HG02798 (cell line): ENCODE data around the gene FAM3B.
"Not testable (repeated sequence)": the region's sequence is repeated elsewhere in the genome, so short reads cannot be mapped to it uniquely, and the experiment has no call there.

Experiments
- ATAC-seq: cut with Tn5 transposase; IDR thresholded peaks from one replicate; pipeline ENCODE4 v1.9.1; 2021; ENCODE audit warnings: mild to moderate bottlenecking; ENCODE audit not compliant: unreplicated experiment, poor library complexity

The FAM3B gene

GRCh38 chr21:41348434-41348833 lies 31.8 kb downstream of the FAM3B start:
- no peak for ATAC-seq

GRCh38 chr21:41349126-41349525 lies 32.5 kb downstream of the FAM3B start:
- ATAC-seq = no peak

- no peak for ATAC-seq
Observed at GRCh38 chr21:41349619-41350390, 33.2 kb downstream of the FAM3B start.

GRCh38 chr21:41350436-41351155 lies 34.0 kb downstream of the FAM3B start:
- ATAC-seq = no peak

- no peak for ATAC-seq
Observed at GRCh38 chr21:41357546-41357945, 40.9 kb downstream of the FAM3B start.

- no peak for ATAC-seq
Observed at GRCh38 chr21:41358193-41359166, 41.9 kb downstream of the FAM3B start.

GRCh38 chr21:41359286-41359685 lies 42.7 kb downstream of the FAM3B start:
- no peak for ATAC-seq

- ATAC-seq = not testable (repeated sequence)
Observed at GRCh38 chr21:41359754-41360071, 43.1 kb downstream of the FAM3B start.

GRCh38 chr21:41360072-41360821 lies 43.6 kb downstream of the FAM3B start:
- no peak for ATAC-seq

- ATAC-seq = no peak
Observed at GRCh38 chr21:41361053-41361785, 44.6 kb downstream of the FAM3B start.

GRCh38 chr21:41361786-41362604 lies 45.4 kb downstream of the FAM3B start, which contains the start of gene MX2:
TSS of gene MX2 (plus strand) at chr21:41362027. CDS start at chr21:41376907, 14,880 bp downstream.
- peak; percentile 65 for ATAC-seq

- no peak for ATAC-seq
Observed at GRCh38 chr21:41362605-41363369, 46.2 kb downstream of the FAM3B start.

- ATAC-seq = no peak
Observed at GRCh38 chr21:41363370-41364270, 47.0 kb downstream of the FAM3B start.

- no peak for ATAC-seq
Observed at GRCh38 chr21:41364308-41364707, 47.7 kb downstream of the FAM3B start.

GRCh38 chr21:41365377-41366107 lies 48.9 kb downstream of the FAM3B start:
- ATAC-seq = no peak

- ATAC-seq = no peak
Observed at GRCh38 chr21:41366522-41367151, 50.0 kb downstream of the FAM3B start.
